HG03095 (cell line): ENCODE data around the gene FAM53B.
"Not testable (repeated sequence)": the region's sequence is repeated elsewhere in the genome, so short reads cannot be mapped to it uniquely, and the experiment has no call there.

ENCODE experiments used
- ATAC-seq: cut with Tn5 transposase; IDR thresholded peaks from one replicate; pipeline ENCODE4 v1.9.1; 2021; ENCODE audit warnings: moderate library complexity; ENCODE audit not compliant: unreplicated experiment

Gene FAM53B

GRCh38 chr10:124618470-124619073 is 125.6 kb downstream of the FAM53B start:
- no peak for ATAC-seq

- no peak for ATAC-seq
Measured at GRCh38 chr10:124616836-124617130, 127.4 kb downstream of the FAM53B start.

- no peak for ATAC-seq
Measured at GRCh38 chr10:124616040-124616835, 127.9 kb downstream of the FAM53B start.

- ATAC-seq, result no peak
Measured at GRCh38 chr10:124615259-124615658, 128.9 kb downstream of the FAM53B start.

GRCh38 chr10:124614003-124614659 is 130.0 kb downstream of the FAM53B start:
- peak; percentile 56 for ATAC-seq

GRCh38 chr10:124612611-124613498 is 131.3 kb downstream of the FAM53B start:
- no peak for ATAC-seq

- ATAC-seq, result no peak
Measured at GRCh38 chr10:124611738-124612137, 132.4 kb downstream of the FAM53B start.

- not testable (repeated sequence) for ATAC-seq
Measured at GRCh38 chr10:124610851-124611250, 133.3 kb downstream of the FAM53B start.

GRCh38 chr10:124610186-124610585 is 134.0 kb downstream of the FAM53B start:
- ATAC-seq, result not testable (repeated sequence)

- ATAC-seq, result no peak
Measured at GRCh38 chr10:124609698-124610097, 134.5 kb downstream of the FAM53B start.

- no peak for ATAC-seq
Measured at GRCh38 chr10:124608093-124608721, 136.0 kb downstream of the FAM53B start.

- ATAC-seq, result no peak
Measured at GRCh38 chr10:124607693-124608092, 136.5 kb downstream of the FAM53B start.

GRCh38 chr10:124606822-124607221 is 137.4 kb downstream of the FAM53B start:
- no peak for ATAC-seq

- ATAC-seq, result no peak
Measured at GRCh38 chr10:124605856-124606812, 138.0 kb downstream of the FAM53B start.

GRCh38 chr10:124605481-124605855 is 138.7 kb downstream of the FAM53B start:
- ATAC-seq, result no peak

GRCh38 chr10:124605001-124605370 is 139.2 kb downstream of the FAM53B start:
- no peak for ATAC-seq

GRCh38 chr10:124604214-124605000 is 139.8 kb downstream of the FAM53B start:
- ATAC-seq, result no peak

GRCh38 chr10:124603376-124604213 is 140.6 kb downstream of the FAM53B start:
- no peak for ATAC-seq
